ENCODE measurements around the gene TOM1L2.
"Not testable (repeated sequence)": the region's sequence is repeated elsewhere in the genome, so short reads cannot be mapped to it uniquely, and the experiment has no call there.

Gene TOM1L2

GRCh38 chr17:17924131-17924856 lies 47.9 kb downstream of the TOM1L2 start:
- no peak for DNase-seq (ENCODE audit: low read depth)

- DNase-seq (ENCODE audit: low read depth) = no peak
These were observed 50.1 kb downstream of the TOM1L2 start for GRCh38 chr17:17922070-17922614.

- peak; percentile 97 for DNase-seq (ENCODE audit: low read depth)
These were observed 50.8 kb downstream of the TOM1L2 start for GRCh38 chr17:17921192-17922069.

GRCh38 chr17:17919169-17920107 lies 52.8 kb downstream of the TOM1L2 start:
- peak; percentile 76 for DNase-seq (ENCODE audit: low read depth)

GRCh38 chr17:17917394-17917793 lies 54.8 kb downstream of the TOM1L2 start:
- no peak for DNase-seq (ENCODE audit: low read depth)

GRCh38 chr17:17915183-17915582 lies 57.0 kb downstream of the TOM1L2 start:
- DNase-seq (ENCODE audit: low read depth) = no peak

- peak; percentile 75 for DNase-seq (ENCODE audit: low read depth)
These were observed 58.4 kb downstream of the TOM1L2 start for GRCh38 chr17:17913695-17914332.

GRCh38 chr17:17912336-17912735 lies 59.9 kb downstream of the TOM1L2 start:
- DNase-seq (ENCODE audit: low read depth) = not testable (repeated sequence)

- DNase-seq (ENCODE audit: low read depth) = no peak
These were observed 61.1 kb downstream of the TOM1L2 start for GRCh38 chr17:17911001-17911613.

GRCh38 chr17:17910060-17910459 lies 62.1 kb downstream of the TOM1L2 start:
- DNase-seq (ENCODE audit: low read depth) = no peak

GRCh38 chr17:17909078-17909477 lies 63.1 kb downstream of the TOM1L2 start:
- no peak for DNase-seq (ENCODE audit: low read depth)

- DNase-seq (ENCODE audit: low read depth) = no peak
These were observed 64.7 kb downstream of the TOM1L2 start for GRCh38 chr17:17907469-17907868.

GRCh38 chr17:17906418-17907215 lies 65.6 kb downstream of the TOM1L2 start:
- DNase-seq (ENCODE audit: low read depth) = no peak

GRCh38 chr17:17905036-17905320 lies 67.2 kb downstream of the TOM1L2 start:
- DNase-seq (ENCODE audit: low read depth) = no peak

GRCh38 chr17:17904166-17905035 lies 67.8 kb downstream of the TOM1L2 start:
- DNase-seq (ENCODE audit: low read depth) = no peak

GRCh38 chr17:17902877-17903276 lies 69.3 kb downstream of the TOM1L2 start:
- DNase-seq (ENCODE audit: low read depth) = no peak

- DNase-seq (ENCODE audit: low read depth) = no peak
These were observed 69.8 kb downstream of the TOM1L2 start for GRCh38 chr17:17902376-17902775.

- DNase-seq (ENCODE audit: low read depth) = peak; percentile 95
These were observed 71.3 kb downstream of the TOM1L2 start for GRCh38 chr17:17900615-17901520.
